ENCODE results near the gene OSBPL10.

OSBPL10 gene

GRCh38 chr3:31853580-31853979 is 127.5 kb downstream of the OSBPL10 start:
- DNase-seq (ENCODE audit: low read depth in 2 of 2), result no peak

GRCh38 chr3:31851278-31851677 is 129.8 kb downstream of the OSBPL10 start:
- DNase-seq (ENCODE audit: low read depth in 2 of 2), result no peak

GRCh38 chr3:31848911-31849310 is 132.2 kb downstream of the OSBPL10 start:
- no peak for DNase-seq (ENCODE audit: low read depth in 2 of 2)

GRCh38 chr3:31848163-31848818 is 132.8 kb downstream of the OSBPL10 start:
- no peak for DNase-seq (ENCODE audit: low read depth in 2 of 2)

GRCh38 chr3:31847760-31848159 is 133.3 kb downstream of the OSBPL10 start:
- no peak for DNase-seq (ENCODE audit: low read depth in 2 of 2)

- DNase-seq (ENCODE audit: low read depth in 2 of 2), result no peak
Measured at GRCh38 chr3:31841515-31841914, 139.5 kb downstream of the OSBPL10 start.

GRCh38 chr3:31840252-31840651 is 140.8 kb downstream of the OSBPL10 start:
- DNase-seq (ENCODE audit: low read depth in 2 of 2), result no peak

GRCh38 chr3:31839144-31839917 is 141.7 kb downstream of the OSBPL10 start:
- no peak for DNase-seq (ENCODE audit: low read depth in 2 of 2)

GRCh38 chr3:31836131-31837075 is 144.7 kb downstream of the OSBPL10 start:
- no peak for DNase-seq (ENCODE audit: low read depth in 2 of 2)

- DNase-seq (ENCODE audit: low read depth in 2 of 2), result no peak
Measured at GRCh38 chr3:31833391-31834190, 147.5 kb downstream of the OSBPL10 start.

GRCh38 chr3:31832551-31832950 is 148.5 kb downstream of the OSBPL10 start:
- no peak for DNase-seq (ENCODE audit: low read depth in 2 of 2)

- DNase-seq (ENCODE audit: low read depth in 2 of 2), result no peak
Measured at GRCh38 chr3:31831591-31831990, 149.5 kb downstream of the OSBPL10 start.

GRCh38 chr3:31829826-31830426 is 151.1 kb downstream of the OSBPL10 start:
- DNase-seq (ENCODE audit: low read depth in 2 of 2), result no peak

- DNase-seq (ENCODE audit: low read depth in 2 of 2), result no peak
Measured at GRCh38 chr3:31829010-31829409, 152.1 kb downstream of the OSBPL10 start.

GRCh38 chr3:31828007-31828406 is 153.1 kb downstream of the OSBPL10 start:
- no peak for DNase-seq (ENCODE audit: low read depth in 2 of 2)

GRCh38 chr3:31823184-31823583 is 157.9 kb downstream of the OSBPL10 start:
- DNase-seq (ENCODE audit: low read depth in 2 of 2), result no peak

GRCh38 chr3:31821118-31821517 is 159.9 kb downstream of the OSBPL10 start:
- DNase-seq (ENCODE audit: low read depth in 2 of 2), result no peak

GRCh38 chr3:31819441-31819840 is 161.6 kb downstream of the OSBPL10 start:
- DNase-seq (ENCODE audit: low read depth in 2 of 2), result no peak

GRCh38 chr3:31817411-31817966 is 163.6 kb downstream of the OSBPL10 start:
- DNase-seq (ENCODE audit: low read depth in 2 of 2), result no peak

GRCh38 chr3:31815631-31816440 is 165.2 kb downstream of the OSBPL10 start:
- DNase-seq (ENCODE audit: low read depth in 2 of 2), result no peak

All from activated CD8-positive, alpha-beta memory T cell treated with anti-CD3 and anti-CD28 coated beads for 4 hours (primary cell).